Measurements from ENCODE around the gene SV2B. TPM values are rescaled to one million over a fixed set of nuclear protein-coding genes. Genes with fewer than 3 reads are reported as not detected.

SV2B gene
- polyA plus RNA-seq, 3 donors: 0.56 to 2.1 (median 2.0) TPM

GRCh38 chr15:91099616-91099994 is 452 bp upstream of the SV2B start:
- no peak overlapping the region for H3K27ac ChIP-seq (ENCODE audit: low read depth, low read length)
- 1 to 2% (median 2%) methylated on average over 22 of the region's 22 CpGs for WGBS, 3 donors

DNA sequence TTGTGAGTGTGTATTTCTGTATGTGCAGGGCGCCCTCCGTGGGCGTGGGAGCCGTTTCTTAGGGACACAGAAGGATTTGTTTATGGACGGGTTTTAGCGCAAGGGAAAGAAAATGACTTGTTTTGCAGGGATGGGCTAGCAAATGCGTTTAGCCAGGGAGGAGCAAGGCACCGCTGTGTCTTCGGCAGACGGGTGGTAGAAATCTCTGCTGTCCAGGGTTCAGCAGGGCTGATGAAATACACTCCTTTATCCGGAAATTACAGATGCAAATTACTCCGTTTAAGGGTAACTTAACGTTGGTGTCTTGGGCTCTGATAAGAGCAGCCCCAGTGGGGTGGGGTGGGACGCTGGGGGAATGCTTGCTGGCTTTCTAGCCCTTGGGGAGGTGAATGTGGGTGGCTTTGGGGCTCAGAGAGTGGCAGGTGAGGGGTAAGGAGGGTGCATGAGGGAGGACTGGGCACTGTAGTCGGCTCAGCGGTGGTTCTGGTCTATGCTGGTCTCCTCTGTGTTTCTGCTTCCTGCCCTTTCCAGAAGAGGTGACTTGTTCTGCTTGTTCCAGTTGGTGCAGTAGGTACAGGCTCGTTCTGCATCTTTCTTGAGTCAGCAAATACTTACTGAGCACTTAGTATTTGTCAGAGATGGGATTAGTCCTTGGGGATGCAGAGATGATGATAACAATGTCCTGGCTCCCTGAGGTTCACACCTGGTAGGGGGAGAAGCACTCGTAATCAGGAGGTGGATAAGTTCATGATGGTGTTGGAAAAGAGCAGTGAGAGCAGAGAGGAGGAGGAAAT is 954 bp downstream of the SV2B start:
- H3K27ac ChIP-seq (ENCODE audit: low read depth, low read length): no peak overlapping the region
- WGBS, 3 donors: 6 to 9% (median 8%) methylated on average over 18 of the region's 18 CpGs

- WGBS, 3 donors: 39 to 81% (median 74%) methylated on average over 5 of the region's 5 CpGs
- no peak overlapping the region for H3K27ac ChIP-seq (ENCODE audit: low read depth, low read length)
Measured at GRCh38 chr15:91101608-91101920, 1.5 kb downstream of the SV2B start.

DNA sequence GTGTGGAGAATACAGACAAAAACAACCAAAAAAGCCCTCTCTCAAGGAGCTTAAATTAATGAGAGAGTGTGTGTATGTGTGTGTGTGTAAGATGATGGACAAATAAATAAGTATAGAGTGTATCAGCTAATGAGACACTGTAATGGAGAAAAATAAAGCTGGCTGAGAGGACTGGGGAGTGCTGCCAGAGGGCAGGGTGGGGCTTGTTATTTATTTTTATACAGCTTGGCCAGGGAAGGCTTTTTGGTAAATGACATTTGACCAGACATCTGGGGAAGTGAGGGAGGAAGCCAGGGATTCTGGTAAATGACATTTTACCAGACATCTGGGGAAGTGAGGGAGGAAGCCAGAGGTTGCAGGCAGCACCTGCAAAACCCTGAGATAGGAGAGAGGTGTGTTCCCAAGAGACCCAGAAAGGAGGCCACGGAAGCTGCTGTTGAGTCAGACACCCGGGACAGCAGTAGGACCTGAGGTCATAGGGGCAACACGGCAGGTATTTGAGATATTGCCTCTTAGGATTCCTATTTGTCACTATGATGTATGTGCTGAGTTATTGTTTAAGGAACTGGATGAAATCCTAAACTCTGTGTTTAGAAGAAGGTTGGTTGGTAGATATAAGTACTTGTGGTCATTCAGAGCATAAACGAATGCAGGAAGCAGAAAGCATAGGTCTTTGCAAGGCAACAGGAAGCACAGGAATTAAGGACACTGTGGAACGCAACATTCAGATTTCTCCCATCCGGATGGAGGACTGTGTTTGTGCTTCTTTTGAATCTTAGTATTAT is 2.7 kb downstream of the SV2B start:
- no peak overlapping the region for H3K27ac ChIP-seq (ENCODE audit: low read depth, low read length)
- 29 to 38% (median 35%) methylated on average over 6 of the region's 6 CpGs for WGBS, 3 donors

DNA sequence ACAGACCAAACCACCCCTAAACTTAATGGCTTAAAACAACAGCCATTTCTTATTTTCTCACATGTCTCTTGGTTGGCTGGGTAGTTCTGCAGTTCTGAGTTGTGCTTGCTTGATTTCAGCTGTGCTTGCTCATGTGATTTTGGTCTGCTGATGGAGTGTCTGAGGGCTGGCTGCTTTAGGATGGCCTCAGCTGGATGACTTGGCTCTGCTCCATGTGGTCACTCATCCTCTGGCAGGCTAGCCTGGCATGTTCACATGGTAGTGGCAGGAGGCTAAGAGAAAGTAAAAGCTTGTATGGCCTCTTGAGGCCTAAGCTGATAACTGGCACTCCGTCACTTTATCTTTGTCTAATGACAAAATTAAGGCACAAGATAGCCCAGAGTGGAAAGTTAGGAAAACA is 4.1 kb downstream of the SV2B start:
- H3K27ac ChIP-seq (ENCODE audit: low read depth, low read length): no peak overlapping the region
- 85 to 96% (median 92%) methylated on average over 1 of the region's 1 CpG for WGBS, 3 donors

- 61 to 84% (median 83%) methylated on average over 4 of the region's 4 CpGs for WGBS, 3 donors
Measured at GRCh38 chr15:91108421-91108820, 8.4 kb downstream of the SV2B start.

GRCh38 chr15:91109885-91110284 is 9.8 kb downstream of the SV2B start:
- no peak overlapping the region for H3K27ac ChIP-seq (ENCODE audit: low read depth, low read length)
- 73 to 88% (median 84%) methylated on average over 6 of the region's 6 CpGs for WGBS, 3 donors

More at GRCh38 chr15:91108421-91108820, 8.4 kb downstream of the SV2B start:
- no peak overlapping the region for H3K27ac ChIP-seq (ENCODE audit: low read depth, low read length)

GRCh38 chr15:91110407-91110806 is 10.3 kb downstream of the SV2B start:
- WGBS, 3 donors: 79 to 85% (median 82%) methylated on average over 11 of the region's 11 CpGs
- no peak overlapping the region for H3K27ac ChIP-seq (ENCODE audit: low read depth, low read length)

DNA sequence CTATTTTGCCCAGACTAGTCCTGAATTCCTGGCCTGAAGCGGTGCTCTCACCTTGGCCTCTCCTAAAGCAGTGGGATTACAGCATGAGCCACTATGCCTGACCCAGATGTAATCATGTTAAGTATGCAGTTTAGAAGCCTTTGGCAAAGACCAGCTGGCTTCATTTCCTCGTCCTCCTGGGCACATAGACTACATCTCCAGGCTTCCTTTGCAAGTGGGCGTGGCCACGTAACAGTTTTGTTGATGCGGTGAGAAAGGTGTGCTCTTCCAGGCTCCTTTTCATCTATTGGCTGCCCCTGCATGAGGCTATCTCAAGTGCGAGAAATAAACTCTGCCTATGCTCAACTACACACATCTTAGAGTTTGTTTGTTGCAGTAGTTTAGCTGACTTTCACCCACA is 13.0 kb downstream of the SV2B start:
- H3K27ac ChIP-seq (ENCODE audit: low read depth, low read length): no peak overlapping the region
- WGBS, 3 donors: 59 to 67% (median 60%) methylated on average over 6 of the region's 6 CpGs

DNA sequence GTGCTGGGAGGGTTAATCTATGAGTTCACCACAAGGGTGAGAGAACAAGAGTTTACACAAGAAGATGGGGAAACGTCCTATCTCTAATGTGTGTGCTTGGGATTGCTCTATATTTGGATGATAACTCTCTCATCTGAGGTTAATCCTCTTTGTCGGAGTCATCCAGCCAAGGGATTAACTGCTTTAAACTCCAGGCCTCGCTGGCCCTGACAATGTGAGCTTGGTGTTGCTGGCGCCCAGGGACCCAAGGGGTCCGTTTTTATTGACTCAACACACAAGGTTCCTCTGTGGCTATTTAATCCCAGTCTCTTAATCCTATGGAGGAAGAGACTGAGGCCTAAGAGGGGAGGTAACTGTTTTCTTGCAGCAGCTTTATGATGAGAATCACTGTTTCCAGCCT is 14.2 kb downstream of the SV2B start:
- no peak overlapping the region for H3K27ac ChIP-seq (ENCODE audit: low read depth, low read length)
- 55 to 85% (median 75%) methylated on average over 5 of the region's 5 CpGs for WGBS, 3 donors

DNA sequence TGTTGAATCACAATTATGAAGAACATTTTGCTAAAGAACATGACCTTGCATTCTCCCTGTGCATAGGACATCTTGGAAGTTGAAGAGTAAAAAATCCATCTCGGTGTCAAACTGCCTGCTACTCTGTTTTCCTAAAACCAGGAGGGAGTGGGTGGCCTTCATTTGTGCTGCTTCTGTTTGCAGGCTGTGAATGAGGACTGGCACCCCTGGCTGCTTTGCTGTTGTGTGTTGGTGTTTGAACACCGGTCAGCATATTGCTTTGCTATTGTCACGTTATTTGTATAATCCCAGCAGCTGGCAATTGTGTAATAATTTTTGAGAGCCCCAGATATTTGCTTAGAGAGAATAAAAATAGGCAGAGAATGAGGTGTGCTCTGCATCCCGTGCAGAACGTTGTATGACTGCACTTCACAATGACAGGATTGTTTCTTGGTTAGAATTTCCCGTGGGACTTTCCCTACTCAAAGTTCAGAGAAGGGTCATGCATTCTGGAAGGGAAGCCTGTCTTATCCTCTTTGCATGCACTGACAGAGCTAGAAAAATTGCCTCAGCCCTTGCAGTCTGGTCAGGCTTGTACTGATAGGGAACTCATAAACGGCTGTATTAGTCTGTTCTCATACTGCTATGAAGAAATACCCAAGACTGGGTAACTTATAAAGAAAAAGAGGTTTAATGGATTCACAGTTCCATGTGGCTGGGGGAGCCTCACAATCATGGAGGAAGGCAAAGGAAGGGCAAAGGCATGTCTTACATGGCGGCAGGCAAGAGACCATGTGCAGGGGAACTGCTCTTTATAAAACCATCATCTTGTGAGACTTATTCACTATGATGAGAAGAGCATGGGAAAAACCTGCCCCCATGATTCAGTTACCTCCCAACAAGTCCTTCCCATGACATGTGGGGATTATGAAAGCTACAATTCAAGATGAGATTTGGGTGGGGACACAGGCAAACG is 16.3 kb downstream of the SV2B start:
- H3K27ac ChIP-seq (ENCODE audit: low read depth, low read length): no peak overlapping the region
- 24 to 47% (median 38%) methylated on average over 9 of the region's 9 CpGs for WGBS, 3 donors

- 84 to 93% (median 88%) methylated on average over 1 of the region's 1 CpG for WGBS, 3 donors
- H3K27ac ChIP-seq (ENCODE audit: low read depth, low read length): no peak overlapping the region
Measured at GRCh38 chr15:91117375-91117774, 17.3 kb downstream of the SV2B start.

GRCh38 chr15:91118817-91119590 is 18.9 kb downstream of the SV2B start:
- WGBS, 3 donors: 54 to 63% (median 60%) methylated on average over 12 of the region's 12 CpGs
- no peak overlapping the region for H3K27ac ChIP-seq (ENCODE audit: low read depth, low read length)

GRCh38 chr15:91122296-91122695 is 22.2 kb downstream of the SV2B start:
- no peak overlapping the region for H3K27ac ChIP-seq (ENCODE audit: low read depth, low read length)
- WGBS, 3 donors: 48 to 51% (median 50%) methylated on average over 1 of the region's 1 CpG

DNA sequence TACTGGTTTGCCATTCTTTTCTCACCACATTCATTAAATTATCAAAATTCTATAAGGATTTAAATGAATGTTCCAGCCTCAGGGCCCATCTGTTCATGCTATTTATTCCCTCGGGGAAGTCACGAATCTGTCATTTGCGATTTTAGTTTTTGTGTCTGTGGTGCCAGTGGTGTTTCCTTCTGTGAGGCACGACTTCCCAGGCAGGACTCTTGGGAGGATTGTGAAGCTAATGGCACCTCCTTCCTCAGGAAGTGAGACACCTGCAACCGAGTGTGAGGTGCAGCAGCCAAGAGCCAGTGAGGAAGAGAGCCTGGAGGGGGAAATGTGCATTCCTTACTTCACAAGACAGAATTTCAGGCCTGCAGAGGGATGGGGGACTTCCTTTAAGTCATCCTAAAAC is 24.1 kb downstream of the SV2B start:
- WGBS, 3 donors: 36 to 41% (median 38%) methylated on average over 5 of the region's 5 CpGs
- H3K27ac ChIP-seq (ENCODE audit: low read depth, low read length): no peak overlapping the region

DNA sequence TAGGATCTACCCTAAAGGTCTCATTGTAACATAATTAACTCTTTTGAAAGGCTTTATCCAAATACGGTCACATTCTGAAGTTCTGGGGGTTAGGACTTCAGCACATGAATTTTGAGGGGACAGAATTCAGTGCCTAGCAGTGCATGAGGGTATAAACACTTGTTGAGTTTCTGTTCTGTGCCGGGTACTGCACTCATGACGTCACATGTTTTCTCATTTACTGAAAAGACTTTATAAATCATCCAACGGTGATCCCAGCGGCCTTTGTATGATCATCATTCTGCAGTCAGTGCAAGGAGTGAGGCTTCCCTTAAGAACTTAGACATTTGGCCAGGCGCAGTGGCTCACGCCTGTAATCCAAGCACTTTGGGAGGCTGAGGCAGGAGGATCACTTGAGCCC is 25.1 kb downstream of the SV2B start:
- H3K27ac ChIP-seq (ENCODE audit: low read depth, low read length): no peak overlapping the region
- 85 to 92% (median 91%) methylated on average over 7 of the region's 7 CpGs for WGBS, 3 donors

DNA sequence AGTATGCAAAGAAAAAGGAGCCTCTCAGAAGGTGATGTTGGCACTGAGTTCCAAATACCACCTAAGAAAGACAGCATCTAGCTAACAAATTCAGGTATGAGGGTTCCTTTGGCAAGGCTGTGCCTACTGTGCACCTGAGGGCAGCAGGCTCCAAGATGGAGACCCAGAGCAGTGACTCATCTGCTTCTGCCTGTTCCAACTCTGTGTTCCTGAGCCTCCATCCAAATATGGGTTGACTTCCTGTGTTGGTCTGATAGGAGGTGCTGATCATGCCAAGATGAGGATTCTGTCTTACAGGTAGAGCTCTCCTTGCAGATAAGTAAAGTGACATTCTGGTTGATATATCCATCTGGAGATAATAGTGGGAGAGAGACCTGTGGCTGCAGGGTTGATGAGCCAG is 26.0 kb downstream of the SV2B start:
- H3K27ac ChIP-seq (ENCODE audit: low read depth, low read length): no peak overlapping the region

GRCh38 chr15:91127236-91127955 is 27.3 kb downstream of the SV2B start:
- WGBS, 3 donors: 44 to 56% (median 55%) methylated on average over 7 of the region's 7 CpGs
- no peak overlapping the region for H3K27ac ChIP-seq (ENCODE audit: low read depth, low read length)
